ENCODE measurements around the gene BOLA3. TPM values are rescaled to one million over a fixed set of nuclear protein-coding genes. Genes with fewer than 3 reads are reported as not detected.
"Not testable (repeated sequence)": the region's sequence is repeated elsewhere in the genome, so short reads cannot be mapped to it uniquely, and the experiment has no call there.

The BOLA3 gene
- total and polyA plus RNA-seq, 12 donors: 63.9 to 166 (median 85.5) TPM

GRCh38 chr2:74137651-74138599 lies 9.8 kb downstream of the BOLA3 start:
- Histone ChIP-seq H3K9me3 (peaks cover 0 to 7% (median 0%) of the 10 kb centered on the region in 11 donors), H3K36me3 (peaks cover 0 to 65% (median 25%) of the 10 kb centered on the region in 9 donors), H3K27me3 (no peaks in the 10 kb centered on the region), H3K4me3 (no peak overlapping the region), H3K27ac (no peak overlapping the region), H3K4me1 (no peaks in the 10 kb centered on the region)
- 87 to 97% methylated on average over 11 of the region's 11 CpGs for WGBS, 2 donors
- TF ChIP-seq CTCF (IDR thresholded peaks at IDR 0.05): no peak
- DNase-seq (no peak), ATAC-seq (peak in 1 of 8 donors; percentile 28)
- intact Hi-C loops (cut with DNase I): no loop called here

GRCh38 chr2:74131901-74132300 lies 15.8 kb downstream of the BOLA3 start:
- intact Hi-C loops (cut with DNase I): no loop called here
- H3K27me3 ChIP-seq: peaks cover 0 to 24% (median 16%) of the 10 kb centered on the region in 7 donors
- WGBS, 2 donors: 93 to 96% methylated on average over 5 of the region's 5 CpGs
- H3K36me3 ChIP-seq: peaks cover 0 to 28% (median 21%) of the 10 kb centered on the region in 9 donors
- H3K4me3 ChIP-seq: no peak overlapping the region
- H3K4me1 ChIP-seq: no peaks in the 10 kb centered on the region
- no peak for TF ChIP-seq CTCF (IDR thresholded peaks at IDR 0.05)
- no peak overlapping the region for H3K27ac ChIP-seq
- DNase-seq (no peak), ATAC-seq (no peak)
- peaks cover 0 to 7% (median 0%) of the 10 kb centered on the region in 11 donors for H3K9me3 ChIP-seq

- Histone ChIP-seq H3K27me3 (peaks cover 0 to 24% (median 16%) of the 10 kb centered on the region in 7 donors), H3K9me3 (peaks cover 0 to 7% (median 0%) of the 10 kb centered on the region in 11 donors), H3K4me1 (no peaks in the 10 kb centered on the region), H3K36me3 (peaks cover 0 to 23% (median 20%) of the 10 kb centered on the region in 9 donors), H3K27ac (no peak overlapping the region), H3K4me3 (no peak overlapping the region)
- ATAC-seq (no peak), DNase-seq (no peak)
- 28 to 46% methylated on average over 41 of the region's 41 CpGs for WGBS, 2 donors
- intact Hi-C loops (cut with DNase I): no loop called here
- TF ChIP-seq CTCF (IDR thresholded peaks at IDR 0.05): no peak
These were observed 17.3 kb downstream of the BOLA3 start for GRCh38 chr2:74130211-74130995.

GRCh38 chr2:74128206-74128605 lies 19.5 kb downstream of the BOLA3 start:
- no peak for ATAC-seq
- Histone ChIP-seq H3K36me3 (peaks cover 0 to 1% (median under 1%) of the 10 kb centered on the region in 9 donors), H3K4me3 (no peak overlapping the region), H3K4me1 (no peaks in the 10 kb centered on the region), H3K27ac (no peak overlapping the region), H3K27me3 (peaks cover 0 to 24% (median 16%) of the 10 kb centered on the region in 7 donors), H3K9me3 (peaks cover 0 to 2% (median 0%) of the 10 kb centered on the region in 11 donors)
- no peak for TF ChIP-seq CTCF (IDR thresholded peaks at IDR 0.05)
- intact Hi-C loops (cut with DNase I): no loop called here
- WGBS, 2 donors: 76 to 90% methylated on average over 3 of the region's 3 CpGs
- DNase-seq: no peak

- H3K27ac ChIP-seq; DNase-seq; intact Hi-C loops (cut with DNase I); ATAC-seq; H3K36me3 ChIP-seq; H3K4me3 ChIP-seq; H3K27me3 ChIP-seq: not testable (repeated sequence)
- Histone ChIP-seq H3K9me3 (peaks cover 0 to 28% (median 8%) of the 10 kb centered on the region in 11 donors), H3K4me1 (peaks cover 0 to 13% (median 5%) of the 10 kb centered on the region in 9 donors)
- 97 to 99% methylated on average over 26 of the region's 29 CpGs for WGBS, 2 donors
These were observed 23.8 kb downstream of the BOLA3 start for GRCh38 chr2:74123955-74124354.

- Histone ChIP-seq H3K4me1 (peaks cover 0 to 13% (median 5%) of the 10 kb centered on the region in 9 donors), H3K9me3 (peaks cover 0 to 28% (median 8%) of the 10 kb centered on the region in 11 donors)
- intact Hi-C loops (cut with DNase I); H3K36me3 ChIP-seq; H3K4me3 ChIP-seq; H3K27ac ChIP-seq; H3K27me3 ChIP-seq; ATAC-seq; DNase-seq: not testable (repeated sequence)
- WGBS, 2 donors: 97 to 98% methylated on average over 1 of the region's 1 CpG
These were observed 25.9 kb downstream of the BOLA3 start for GRCh38 chr2:74121846-74122245.

All from heart right ventricle (tissue), 16 donors.